ENCODE data around the gene ADAT3.

Gene ADAT3

DNA sequence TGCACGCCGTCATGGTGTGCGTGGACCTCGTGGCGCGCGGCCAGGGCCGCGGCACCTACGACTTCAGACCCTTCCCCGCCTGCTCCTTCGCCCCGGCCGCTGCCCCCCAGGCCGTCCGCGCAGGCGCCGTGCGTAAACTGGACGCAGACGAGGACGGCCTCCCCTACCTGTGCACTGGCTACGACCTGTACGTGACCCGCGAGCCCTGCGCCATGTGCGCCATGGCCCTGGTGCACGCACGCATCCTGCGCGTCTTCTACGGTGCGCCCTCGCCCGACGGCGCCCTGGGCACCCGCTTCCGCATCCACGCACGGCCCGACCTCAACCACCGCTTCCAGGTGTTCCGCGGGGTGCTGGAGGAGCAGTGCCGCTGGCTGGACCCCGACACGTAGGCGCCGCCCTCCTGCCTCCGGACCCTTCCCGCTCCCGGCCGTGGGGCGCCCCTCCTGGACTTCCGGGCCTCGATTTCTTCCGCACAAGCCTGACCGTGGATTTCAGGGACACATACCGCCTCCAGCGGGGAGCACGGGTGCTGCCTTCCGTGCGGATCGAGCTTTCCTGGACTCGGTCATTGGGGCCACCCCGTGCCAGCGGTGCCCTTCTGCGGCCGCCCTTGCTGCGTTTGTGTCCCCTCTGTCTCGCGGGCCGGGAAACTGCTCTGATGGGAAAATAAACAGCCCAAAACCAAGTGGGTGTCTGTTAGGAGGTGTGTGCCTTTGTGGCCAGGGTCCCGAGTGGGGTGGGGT is 7.7 kb downstream of the ADAT3 start:
- no peak for DNase-seq (ENCODE audit: low spot score)

DNA sequence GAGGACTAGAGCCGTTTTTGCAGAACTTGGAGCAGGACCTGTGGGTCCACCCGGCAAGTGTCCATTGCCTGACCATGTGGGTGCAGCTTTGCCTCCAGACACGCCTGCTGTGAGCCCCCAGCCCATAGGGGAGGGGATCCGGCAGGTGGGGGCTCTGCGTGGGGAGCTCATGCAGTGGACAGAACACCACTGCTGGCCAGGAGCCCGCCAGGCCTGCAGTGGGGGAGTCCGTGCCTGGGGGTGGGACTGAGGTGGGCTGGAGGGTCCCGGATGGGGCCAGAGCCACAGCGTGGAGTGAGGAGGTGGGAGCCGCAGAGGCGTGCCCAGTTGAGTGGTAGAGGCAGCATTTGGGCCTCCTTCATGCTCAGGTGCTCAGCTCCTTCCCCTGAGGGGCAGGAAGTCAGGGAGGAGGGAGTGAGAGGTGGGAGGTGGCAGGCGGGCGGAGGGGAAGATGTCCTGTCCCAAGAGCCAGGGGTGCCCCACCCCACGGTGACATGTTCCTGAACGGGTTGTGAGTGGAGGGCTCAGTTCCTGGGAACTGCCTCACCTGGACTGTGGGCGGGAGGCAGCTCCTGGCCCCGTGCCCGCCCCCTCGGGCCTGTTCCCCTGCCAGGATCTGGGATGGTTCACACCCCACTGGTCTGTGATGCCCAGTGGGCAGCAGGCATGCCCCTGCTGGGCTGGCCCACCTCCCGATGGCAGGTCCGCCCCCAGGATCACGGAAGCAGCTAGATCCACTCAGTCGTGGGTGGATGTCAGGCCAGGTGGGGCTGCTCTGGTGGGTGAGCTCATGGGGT is 8.8 kb downstream of the ADAT3 start:
- DNase-seq (ENCODE audit: low spot score), result no peak

DNA sequence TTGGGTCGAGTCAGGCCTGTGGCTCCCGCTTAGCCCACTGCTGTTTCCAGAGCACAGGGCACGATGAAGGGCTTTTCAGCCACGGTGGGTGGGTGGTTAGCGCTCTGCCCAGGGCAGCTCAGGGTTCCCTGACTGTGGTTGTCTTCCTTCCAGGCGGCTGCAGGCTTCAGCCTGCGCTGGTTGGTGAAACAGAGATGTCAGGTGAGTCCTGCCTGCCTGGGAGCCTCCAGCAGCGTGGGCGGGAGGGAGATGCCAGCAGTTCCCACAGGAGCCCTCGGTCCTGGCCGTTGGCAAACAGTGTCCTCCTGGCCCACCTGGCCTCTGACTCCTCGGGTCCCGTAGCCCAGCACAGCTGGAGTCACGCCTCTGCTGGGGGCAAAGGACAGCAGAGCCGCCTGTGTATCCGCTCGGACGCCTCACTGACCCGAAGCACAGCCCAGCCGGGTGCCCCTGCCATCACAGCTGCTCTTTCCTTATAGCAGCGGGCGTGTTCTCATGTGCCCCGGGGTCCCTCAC is 9.7 kb downstream of the ADAT3 start:
- DNase-seq (ENCODE audit: low spot score), result no peak

DNA sequence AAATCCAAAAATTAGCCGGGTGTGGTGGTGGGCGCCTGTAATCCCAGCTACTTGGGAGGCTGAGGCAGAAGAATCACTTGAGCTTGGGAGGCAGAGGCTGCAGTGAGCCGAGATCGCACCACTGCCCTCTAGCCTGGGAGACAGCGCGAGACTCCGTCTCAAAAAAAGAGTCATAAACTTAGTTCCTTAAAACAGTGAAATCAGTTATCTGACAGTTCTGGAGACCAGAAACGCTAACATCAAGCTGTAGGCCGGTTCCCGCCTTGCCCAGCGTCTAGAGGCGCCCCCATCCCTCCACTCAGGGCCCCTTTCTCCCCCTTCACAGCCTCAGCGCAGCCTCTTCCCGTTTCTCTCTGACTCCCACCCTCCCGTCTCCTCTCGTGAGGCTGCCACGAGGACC is 11.9 kb downstream of the ADAT3 start:
- DNase-seq (ENCODE audit: low spot score), result no peak

DNA sequence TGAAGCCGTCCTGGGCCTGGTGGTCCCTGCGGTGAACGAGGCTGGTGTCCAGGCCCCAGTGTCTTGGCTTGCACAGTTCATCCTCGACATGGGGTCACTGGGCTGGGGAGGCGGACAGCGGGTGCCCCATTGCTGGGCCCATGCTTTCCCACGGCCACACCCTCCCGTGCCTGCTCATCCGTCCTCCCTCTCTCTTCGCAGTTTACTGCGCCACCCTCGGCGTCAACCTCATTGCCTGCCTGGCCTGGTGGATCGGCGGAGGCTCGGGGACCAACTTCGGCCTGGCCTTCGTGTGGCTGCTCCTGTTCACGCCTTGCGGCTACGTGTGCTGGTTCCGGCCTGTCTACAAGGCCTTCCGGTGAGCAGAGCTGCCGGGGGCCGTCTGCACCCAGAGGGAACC is 12.7 kb downstream of the ADAT3 start:
- no peak for DNase-seq (ENCODE audit: low spot score)

DNA sequence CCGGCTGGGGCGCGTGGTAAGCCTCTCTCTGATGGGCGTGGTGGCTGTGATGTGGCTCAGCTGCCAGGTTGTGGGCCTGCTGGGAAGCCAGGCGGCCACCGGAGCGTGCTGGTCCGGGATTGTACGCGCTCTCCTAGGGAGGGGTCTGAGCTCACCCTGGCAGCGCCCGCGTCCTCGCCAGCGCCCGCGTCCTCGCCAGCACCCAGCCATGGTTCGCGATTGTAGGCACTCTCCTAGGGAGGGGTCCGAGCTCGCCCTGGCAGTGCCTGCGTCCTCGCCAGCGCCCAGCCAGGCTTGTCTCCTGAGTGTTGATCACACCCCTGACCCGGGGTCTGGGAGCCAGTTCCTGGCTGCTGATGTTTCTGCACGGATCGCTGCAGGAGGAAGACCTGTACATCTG is 13.8 kb downstream of the ADAT3 start:
- DNase-seq (ENCODE audit: low spot score), result no peak

DNA sequence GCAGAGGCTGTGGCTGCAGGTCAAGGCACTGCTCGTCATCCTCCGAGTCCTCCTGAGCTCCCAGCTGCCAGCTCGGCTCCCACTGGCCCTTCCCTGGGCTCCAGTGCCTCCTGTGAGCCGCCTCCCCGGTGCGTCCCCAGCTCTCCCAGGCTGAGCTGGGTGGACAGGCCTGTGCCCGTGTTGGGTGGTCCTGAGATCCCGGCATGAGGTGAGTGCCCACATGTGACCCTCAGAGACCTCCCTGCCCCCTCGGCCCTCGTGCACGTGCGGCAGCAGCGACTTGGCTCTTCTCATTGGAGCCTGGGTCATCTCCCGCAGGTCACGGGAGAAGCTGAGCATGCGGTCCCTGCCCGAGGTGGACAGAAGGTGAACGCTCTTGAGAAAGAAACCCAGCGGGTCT is 15.4 kb downstream of the ADAT3 start:
- no peak for DNase-seq (ENCODE audit: low spot score)

DNA sequence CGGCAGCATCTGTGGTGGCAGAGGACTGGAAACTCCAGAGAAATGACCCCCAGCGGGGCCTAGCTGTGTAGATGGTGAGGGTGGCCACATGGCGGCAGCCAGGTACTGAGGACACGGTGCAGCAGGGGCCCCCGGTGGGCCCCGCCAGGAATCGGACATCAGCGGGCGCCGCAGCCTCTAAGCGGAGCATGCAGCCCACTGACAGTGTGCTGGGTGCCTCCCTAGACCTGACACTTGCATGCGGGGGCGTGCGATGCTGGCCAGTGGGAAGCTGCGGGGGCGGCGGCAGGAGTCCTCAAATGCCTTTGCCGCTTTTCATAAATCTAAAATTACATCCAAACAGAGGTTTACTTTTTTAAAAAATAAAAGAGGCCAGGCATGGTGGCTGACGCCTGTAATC is 16.1 kb downstream of the ADAT3 start:
- no peak for DNase-seq (ENCODE audit: low spot score)

DNA sequence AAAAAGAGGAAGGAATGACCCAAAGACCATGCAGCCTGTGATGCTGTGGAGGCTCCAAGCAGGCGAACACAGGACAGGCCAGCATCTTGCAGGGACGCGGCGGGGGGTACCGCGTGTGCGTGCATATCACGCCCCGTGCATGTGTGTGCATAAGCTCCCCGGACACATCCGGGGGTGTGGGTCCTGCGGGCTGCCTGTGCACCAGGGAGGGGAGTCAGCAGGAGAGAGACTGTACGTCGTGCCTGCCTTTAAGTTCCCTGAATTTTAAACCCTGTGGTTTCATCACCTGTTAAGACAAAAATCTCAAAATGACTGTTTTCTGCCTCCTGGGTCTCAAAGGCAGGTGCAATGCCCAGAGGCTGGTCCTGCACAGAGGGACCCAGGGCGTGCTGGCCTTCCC is 16.6 kb downstream of the ADAT3 start:
- DNase-seq (ENCODE audit: low spot score), result no peak

DNA sequence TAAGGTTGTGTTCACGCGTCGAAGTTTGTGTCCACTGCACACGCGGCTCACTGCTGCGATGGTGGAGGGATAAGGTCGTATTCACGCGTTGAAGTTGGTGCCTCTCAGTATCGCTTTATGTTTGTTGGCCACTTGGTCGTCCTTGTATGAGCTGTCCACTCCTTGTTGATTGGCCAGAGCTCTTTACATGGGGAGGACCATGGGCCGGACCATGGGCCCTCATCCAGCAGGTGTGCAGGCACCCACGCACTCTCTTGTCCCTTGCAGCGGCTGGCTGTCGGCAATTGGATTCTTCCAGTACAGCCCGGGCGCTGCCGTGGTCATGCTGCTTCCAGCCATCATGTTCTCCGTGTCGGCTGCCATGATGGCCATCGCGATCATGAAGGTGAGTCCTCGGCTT is 17.6 kb downstream of the ADAT3 start:
- DNase-seq (ENCODE audit: low spot score), result no peak

DNA sequence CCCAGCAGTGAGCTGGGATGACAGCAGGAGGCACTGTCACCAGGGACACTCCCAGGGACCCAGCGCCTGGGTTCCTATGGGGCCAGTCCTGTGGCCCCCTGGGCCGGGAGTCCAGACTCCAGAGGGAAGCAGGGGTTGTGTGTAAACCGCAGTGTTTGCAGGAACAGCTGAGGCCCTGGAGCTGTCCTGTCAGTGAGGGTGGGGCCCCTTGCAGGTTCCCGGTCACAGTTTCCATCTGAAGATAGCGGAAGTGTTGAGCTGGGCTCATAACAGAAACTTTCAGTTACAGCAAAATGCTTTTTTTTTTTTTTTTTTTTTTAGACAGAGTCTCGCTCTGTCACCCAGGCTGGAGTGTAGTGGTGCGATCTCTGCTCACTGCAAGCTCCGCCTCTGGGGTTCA is 18.1 kb downstream of the ADAT3 start:
- no peak for DNase-seq (ENCODE audit: low spot score)

DNA sequence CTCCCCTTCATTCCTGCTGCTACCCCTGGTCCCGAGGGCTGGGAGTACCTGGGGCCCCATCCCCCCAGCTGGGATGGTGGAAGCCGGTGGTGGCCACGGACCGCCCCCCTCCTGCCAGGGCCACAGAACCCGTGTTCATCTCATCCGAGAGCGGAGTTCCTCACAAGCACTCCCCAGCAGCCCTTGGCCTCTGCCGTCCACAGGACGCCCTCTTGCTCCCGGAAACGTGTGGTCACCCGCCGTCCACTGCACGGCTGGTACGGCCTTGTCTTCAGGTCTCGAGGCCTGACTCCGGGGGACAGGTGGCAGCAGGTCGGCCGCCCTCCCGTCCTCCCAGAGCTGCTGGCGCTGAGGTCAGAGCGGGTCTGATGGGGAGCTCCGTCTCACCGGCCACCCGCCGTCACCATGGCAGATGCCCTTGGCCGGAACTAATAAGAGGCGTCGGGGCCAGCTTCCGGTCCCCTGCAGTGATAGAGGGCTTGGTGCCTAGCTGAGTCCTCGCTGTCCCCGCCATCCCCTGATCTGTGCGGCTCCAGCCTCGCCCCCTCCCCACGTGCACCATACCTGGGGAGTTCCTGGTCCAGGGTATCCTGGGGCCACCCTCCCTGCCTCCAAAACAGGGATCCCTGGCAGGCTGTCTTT is 19.2 kb downstream of the ADAT3 start:
- DNase-seq (ENCODE audit: low spot score), result no peak

DNA sequence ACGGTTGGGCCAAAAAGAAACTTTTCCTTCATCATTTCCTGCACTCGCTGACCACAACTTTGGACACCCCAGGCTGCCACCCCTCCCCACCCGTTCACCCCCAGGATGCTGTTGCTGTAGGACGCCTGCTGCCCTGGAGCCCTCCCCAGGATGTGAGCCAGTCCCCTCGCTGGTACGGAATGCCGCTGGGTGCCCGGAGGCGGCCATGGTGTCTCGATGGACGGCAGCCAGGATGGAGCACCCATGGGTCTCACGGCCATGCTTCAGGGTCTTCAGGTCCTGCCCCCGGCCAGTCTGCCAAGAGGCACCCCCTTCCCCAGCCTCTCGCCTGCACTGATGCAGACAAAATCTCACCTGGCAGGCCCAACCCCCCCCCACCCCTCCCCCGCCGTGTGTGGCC is 20.3 kb downstream of the ADAT3 start:
- DNase-seq (ENCODE audit: low spot score), result no peak

DNA sequence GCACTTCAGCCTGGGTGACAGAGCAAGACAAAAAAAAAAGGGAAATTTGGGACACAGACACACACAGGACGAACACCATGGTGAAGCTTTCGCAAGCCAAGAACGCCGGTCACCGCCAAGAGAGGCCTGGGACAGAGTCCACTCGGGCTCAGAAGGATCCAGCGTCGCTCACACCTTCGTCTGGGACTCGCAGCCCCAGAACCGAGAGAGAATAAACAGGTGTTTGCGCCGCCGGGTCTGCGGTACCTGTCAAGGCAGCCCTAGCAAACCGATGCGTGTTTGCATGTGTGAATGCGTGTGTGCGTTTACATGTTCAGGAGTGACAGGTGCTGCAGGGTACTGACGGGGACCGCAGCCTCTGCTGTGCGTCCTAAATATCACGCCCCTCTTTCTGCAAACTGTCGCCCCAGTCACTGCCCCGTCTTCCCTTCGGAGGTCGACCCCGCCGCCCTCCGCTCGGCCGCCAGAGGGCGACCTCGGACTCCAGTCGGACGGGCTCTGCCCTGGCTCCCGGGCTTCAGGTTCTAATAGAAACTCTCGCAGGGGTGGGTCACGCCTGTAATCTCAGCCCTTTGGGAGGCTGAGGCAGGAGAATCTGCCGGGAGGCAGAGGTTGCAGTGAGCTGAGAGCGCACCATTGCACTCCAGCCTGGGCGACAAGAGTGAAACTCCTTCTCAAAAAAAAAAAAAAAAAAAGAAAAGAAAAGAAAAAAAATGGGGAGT is 24.0 kb downstream of the ADAT3 start:
- DNase-seq (ENCODE audit: low spot score), result peak; percentile 92

DNA sequence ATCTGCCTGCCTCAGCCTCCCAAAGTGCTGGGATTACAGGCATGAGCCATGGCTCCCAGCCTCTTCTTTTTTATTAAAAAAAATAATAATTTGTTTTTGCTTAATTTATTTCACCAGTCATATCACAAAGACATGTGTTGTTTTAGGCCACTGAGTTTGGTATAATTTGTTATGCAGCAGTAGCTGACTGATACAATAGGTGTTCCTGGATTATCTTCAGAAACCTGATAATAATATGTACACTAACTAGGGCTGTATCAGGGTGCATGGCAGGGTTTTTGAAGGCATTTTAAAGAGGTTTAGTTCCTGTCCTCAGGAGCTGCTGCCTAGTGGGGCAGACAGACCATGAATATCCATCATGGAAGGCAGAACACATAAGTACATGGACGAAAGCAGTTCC is 26.2 kb downstream of the ADAT3 start:
- DNase-seq (ENCODE audit: low spot score), result no peak

DNA sequence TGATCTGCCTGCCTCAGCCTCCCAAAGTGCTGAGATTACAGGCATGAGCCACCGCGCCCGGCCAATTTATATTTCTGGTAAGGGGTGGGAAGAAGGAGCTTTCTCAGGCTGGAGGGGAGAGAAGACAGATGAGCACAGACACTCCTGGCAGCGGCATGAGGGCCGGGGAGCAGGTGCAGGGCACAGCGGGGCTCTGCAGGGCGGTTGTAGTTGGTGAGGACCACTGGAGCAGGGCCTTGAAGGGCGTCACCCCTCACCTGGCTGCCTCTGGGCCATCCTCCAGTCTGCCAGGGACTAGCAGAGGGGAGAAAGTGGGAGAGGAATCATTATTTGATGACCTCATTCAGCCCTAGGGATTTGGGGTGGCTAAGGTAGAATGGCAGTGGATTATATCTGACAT is 27.2 kb downstream of the ADAT3 start:
- DNase-seq (ENCODE audit: low spot score), result no peak

DNA sequence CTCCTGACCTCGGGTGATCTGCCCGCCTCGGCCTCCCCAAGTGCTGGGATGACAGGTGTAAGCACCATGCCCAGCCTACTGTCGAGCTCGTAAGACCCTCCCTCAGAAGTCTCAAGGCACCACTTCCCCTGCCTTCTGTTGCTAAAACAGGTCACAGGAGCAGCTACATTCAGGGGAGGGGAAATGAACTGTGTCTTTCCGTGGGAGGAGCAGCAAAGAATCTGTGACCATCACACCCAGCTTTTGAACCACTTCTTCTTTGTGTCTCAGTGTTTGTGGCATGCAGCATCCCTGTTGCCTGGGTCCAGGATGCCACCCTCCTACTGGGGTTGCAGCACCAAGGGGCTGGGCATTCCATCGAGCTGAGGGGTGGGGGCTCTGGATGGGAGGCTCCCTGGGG is 28.0 kb downstream of the ADAT3 start:
- no peak for DNase-seq (ENCODE audit: low spot score)

DNA sequence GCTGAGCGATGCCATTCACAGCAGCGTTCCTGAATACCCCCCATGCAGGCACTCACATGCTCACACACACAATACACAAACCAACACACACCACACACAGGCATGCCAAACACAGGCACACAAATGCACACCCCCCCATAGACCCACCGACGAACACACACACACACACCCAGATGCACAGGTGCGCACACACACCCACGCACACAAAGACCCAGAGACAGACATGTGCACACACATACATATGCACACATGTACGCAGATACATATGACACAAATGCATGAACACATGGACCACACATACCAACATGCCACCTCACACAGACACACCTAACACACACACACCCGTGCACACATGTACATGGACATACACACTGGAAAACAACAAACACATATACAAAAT is 28.7 kb downstream of the ADAT3 start:
- DNase-seq (ENCODE audit: low spot score), result no peak

DNA sequence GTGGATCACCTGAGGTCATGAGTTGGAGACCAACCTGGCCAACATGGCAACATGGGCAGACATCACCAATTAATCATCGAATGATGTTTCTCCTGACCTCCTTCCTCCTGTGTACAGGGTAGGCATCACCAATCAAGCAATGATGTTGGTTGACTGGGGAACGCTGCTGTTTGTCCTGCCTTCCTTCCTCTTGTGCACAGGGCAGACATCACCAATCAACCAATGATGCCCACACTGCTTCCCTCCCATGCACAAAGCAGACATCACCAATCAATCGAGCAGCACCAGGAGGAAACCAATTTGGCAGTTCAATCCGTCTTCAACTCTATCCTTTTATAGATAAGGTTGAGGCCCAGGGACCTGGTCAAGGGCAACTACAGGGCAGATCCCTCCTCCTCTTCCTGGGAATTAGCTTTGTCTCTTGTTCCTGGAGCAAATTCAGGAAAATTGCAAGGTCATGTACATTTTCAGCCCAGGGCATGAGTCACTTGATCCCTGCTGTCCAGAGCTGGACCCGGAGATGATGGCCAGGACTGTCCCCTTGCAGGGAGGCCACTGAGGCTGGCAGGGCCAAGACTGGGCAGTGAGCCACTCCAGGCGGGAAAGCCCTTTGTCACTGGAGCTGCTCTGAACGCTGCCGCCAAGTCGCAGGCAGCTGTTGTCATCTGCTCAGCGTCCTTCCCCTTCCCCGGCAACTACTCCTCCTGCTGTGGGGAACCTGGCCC is 30.4 kb downstream of the ADAT3 start:
- no peak for DNase-seq (ENCODE audit: low spot score)

DNA sequence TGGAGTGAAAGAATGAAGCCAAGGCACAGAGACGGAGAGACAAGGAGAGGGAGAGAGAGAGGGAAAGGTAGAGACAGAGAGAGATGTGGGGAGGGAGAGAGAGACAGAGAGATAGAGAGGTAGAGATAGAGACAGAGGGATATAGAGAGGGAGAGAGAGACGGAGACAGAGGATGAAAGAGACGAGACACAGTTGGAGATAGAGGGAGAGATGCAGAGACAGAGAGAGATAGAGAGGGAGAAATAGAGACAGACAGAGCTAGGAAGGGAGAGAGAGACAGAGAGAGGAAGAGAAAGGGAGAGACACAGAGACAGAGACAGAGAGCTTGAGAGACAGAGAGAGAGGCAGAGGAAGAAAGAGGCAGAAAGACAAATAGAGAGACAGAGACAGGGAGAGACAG is 31.2 kb downstream of the ADAT3 start:
- no peak for DNase-seq (ENCODE audit: low spot score)

DNA sequence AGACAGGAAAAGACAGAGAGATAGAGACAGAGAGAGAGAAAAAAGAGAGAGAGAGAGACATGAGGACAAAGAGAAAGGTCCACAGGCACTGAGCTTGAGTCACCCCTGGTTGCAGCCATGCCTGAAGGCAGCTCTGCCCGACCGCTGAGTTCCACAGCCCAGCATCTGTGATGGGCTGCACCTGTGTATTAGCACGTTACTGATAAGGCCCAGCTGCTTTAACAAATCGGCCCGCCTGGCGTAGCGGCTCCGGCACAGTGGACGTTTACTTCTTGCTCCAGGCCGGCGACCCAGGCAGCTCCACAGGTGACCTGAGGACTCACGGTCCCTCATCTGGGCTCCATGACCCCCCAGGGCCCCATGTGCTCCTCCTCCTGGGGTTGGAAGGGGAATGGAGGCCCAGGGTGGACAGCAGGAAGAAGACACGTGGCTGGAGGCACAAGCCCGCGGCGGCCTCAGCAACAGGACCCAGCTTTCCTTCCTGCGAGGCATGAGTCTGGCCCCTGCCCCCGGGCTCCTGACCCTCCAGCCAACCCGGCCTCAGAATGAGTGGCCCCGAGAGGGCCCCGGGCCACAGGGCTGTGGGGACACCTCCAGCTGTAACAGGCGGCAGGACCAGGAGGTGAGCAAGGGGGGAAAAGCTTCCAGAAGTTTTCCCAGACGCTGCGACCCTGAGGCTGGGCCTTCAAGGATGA is 31.9 kb downstream of the ADAT3 start:
- no peak for DNase-seq (ENCODE audit: low spot score)
